K562 (cell line): Measurements from ENCODE around the gene FAM53B. TPM values are rescaled to one million over a fixed set of nuclear protein-coding genes. Genes with fewer than 3 reads are reported as not detected.
A peak's percentile ranks its signal among the peaks of the same experiment; 100 is the strongest.

Experiments
- BCOR ChIP-seq: fragments of 450-650 bp; IDR thresholded peaks from 2 replicates; pipeline ENCODE4 v1.6.1; 2016
- ETS2 ChIP-seq: IDR thresholded peaks from 2 replicates; pipeline ENCODE4 v1.6.1; 2016; ENCODE audit warnings: borderline replicate concordance, missing genetic modification characterization, mild to moderate bottlenecking, moderate library complexity, missing compliant biosample characterization; ENCODE audit not compliant: poor library complexity, severe bottlenecking
- FOXP1 ChIP-seq: sonication (generic); formaldehyde crosslinking; IDR thresholded peaks from 2 replicates; pipeline ENCODE4 v1.8.0; 2022; ENCODE audit warnings: mild to moderate bottlenecking, missing genetic modification reagents
- GATAD2B ChIP-seq: fragments of 450-650 bp; IDR thresholded peaks from 2 replicates; pipeline ENCODE4 v1.6.1; 2017; ENCODE audit warnings: mild to moderate bottlenecking, borderline replicate concordance
- HES1 ChIP-seq: fragments of 450-650 bp; IDR thresholded peaks from 2 replicates; pipeline ENCODE4 v1.6.1; 2016; ENCODE audit warnings: low read depth, mild to moderate bottlenecking, moderate library complexity
- HOMEZ ChIP-seq: fragments of 250-450 bp; sonication (Bioruptor Pico); IDR thresholded peaks from 2 replicates; pipeline ENCODE4 v1.4.0; 2020; ENCODE audit warnings: mild to moderate bottlenecking, moderate library complexity
- JUND ChIP-seq, 2 experiments: IDR thresholded peaks; 2 replicates in 1 of 2; 3 replicates in 1 of 2; pipeline ENCODE4 v1.6.1; 2011; ENCODE audit warnings: borderline replicate concordance in 2 of 2, low read depth in 2 of 2, low read length in 2 of 2, improper control_type of control experiment in 1 of 2, missing biosample characterization in 1 of 2, missing genetic modification characterization in 1 of 2, missing genetic modification reagents in 1 of 2
- L3MBTL2 ChIP-seq: fragments of 450-650 bp; IDR thresholded peaks from 2 replicates; pipeline ENCODE4 v1.6.1; 2016; ENCODE audit warnings: mild to moderate bottlenecking, moderate library complexity
- MAX ChIP-seq: sonication (generic); formaldehyde crosslinking; IDR thresholded peaks from 2 replicates; pipeline ENCODE4 v1.9.0; 2022; ENCODE audit warnings: mild to moderate bottlenecking, missing genetic modification reagents
- NR0B1 ChIP-seq: fragments of 450-650 bp; IDR thresholded peaks from one replicate; pipeline ENCODE4 v1.6.1; 2018; ENCODE audit warnings: mild to moderate bottlenecking, moderate library complexity; ENCODE audit not compliant: partially characterized antibody
- RCOR1 ChIP-seq, 2 experiments: IDR thresholded peaks; 2 replicates each; pipeline ENCODE4 v1.6.1; 2012; ENCODE audit warnings: low read depth in 2 of 2, low read length in 2 of 2, borderline replicate concordance in 1 of 2, improper control_type of control experiment in 1 of 2
- RFX5 ChIP-seq: IDR thresholded peaks from 2 replicates; pipeline ENCODE4 v1.6.1; 2011; ENCODE audit warnings: low read depth, mild to moderate bottlenecking, improper control_type of control experiment, low read length
- SNAPC5 ChIP-seq: fragments of 250-450 bp; sonication (Bioruptor Pico); IDR thresholded peaks from 2 replicates; pipeline ENCODE4 v1.8.0; 2021; ENCODE audit warnings: moderate library complexity, mild to moderate bottlenecking, inconsistent platforms
- TARDBP ChIP-seq: fragments of 450-650 bp; IDR thresholded peaks from 2 replicates; pipeline ENCODE4 v1.6.1; 2016
- TEAD4 ChIP-seq, 2 experiments: sonication (generic) in 1 of 2; formaldehyde crosslinking in 1 of 2; IDR thresholded peaks; 2 replicates each; pipeline versions ENCODE4 v1.6.1 to v1.8.0; 2012 to 2022; ENCODE audit warnings: borderline replicate concordance in 1 of 2, inconsistent platforms in 1 of 2, low read length in 1 of 2, mild to moderate bottlenecking in 1 of 2, missing genetic modification reagents in 1 of 2
- U2AF2 ChIP-seq: fragments of 200-400 bp; formaldehyde crosslinking; optimal IDR thresholded peaks from 2 replicates; pipeline ENCODE3; 2017; ENCODE audit warnings: low read depth, mild to moderate bottlenecking, low read length
- ZBTB1 ChIP-seq: sonication (generic); formaldehyde crosslinking; IDR thresholded peaks from 2 replicates; pipeline ENCODE4 v1.8.1; 2023; ENCODE audit warnings: missing genetic modification reagents, low read depth, mild to moderate bottlenecking, borderline replicate concordance
- ZBTB17 ChIP-seq: fragments of 450-650 bp; formaldehyde crosslinking; IDR thresholded peaks from 2 replicates; pipeline ENCODE4 v1.4.0; 2020; ENCODE audit warnings: mild to moderate bottlenecking
- ZBTB33 ChIP-seq: sonication (generic); formaldehyde crosslinking; IDR thresholded peaks from 2 replicates; pipeline ENCODE4 v1.8.1; 2023; ENCODE audit warnings: mild to moderate bottlenecking, missing genetic modification reagents
- ZNF431 ChIP-seq: sonication (generic); formaldehyde crosslinking; IDR thresholded peaks from 2 replicates; pipeline ENCODE4 v1.8.0; 2022; ENCODE audit warnings: mild to moderate bottlenecking, missing genetic modification reagents
- polyA plus RNA-seq, 8 experiments: library from polyadenylated mRNA; depleted of rRNA in 4 of 8; stranded (reverse) in 5 of 8; unstranded in 3 of 8; fragments of >200 nt; fragmentation: Nextera tagmentation in 2 of 8; fragmentation: Illumina TruSeq in 1 of 8; extraction: Ambion mirVana in 2 of 8; extraction: Trizol in 1 of 8; gene quantifications; 2 replicates each; pipeline versions ENCODE4 v1.2.1 to v1.2.3, GENCODE V29; 2011 to 2014; ENCODE audit warnings: inconsistent platforms in 1 of 8, missing spikeins in 1 of 8
- total RNA-seq, 7 experiments: library from RNA; depleted of rRNA in 6 of 7; stranded (reverse); fragments of >200 nt in 6 of 7; fragmentation: Illumina TruSeq in 2 of 7; extraction: Trizol in 2 of 7; gene quantifications; 2 replicates each; pipeline versions ENCODE4 v1.2.1 to v1.2.3, GENCODE V29; 2011 to 2021; ENCODE audit warnings: low replicate concordance in 1 of 7

FAM53B gene
- total and polyA plus RNA-seq, 9 of the 15 experiments (the other 6 are each of a cell fraction or from before 2014, with no cell fraction given), result 0.03 to 16.5 (median 5.0) TPM

GRCh38 chr10:124717911-124718741, 26.1 kb downstream of the FAM53B start (continued):
- TF ChIP-seq JUND (IDR thresholded peaks at IDR 0.05; ENCODE audit: borderline replicate concordance, low read depth, low read length) (no peak; the same call in none of the 2 replicates), JUND (tag; IDR thresholded peaks at IDR 0.05; ENCODE audit: borderline replicate concordance, low read depth, low read length) (peak; percentile 74; the same call in 2 of the 3 replicates), ETS2 (tag) (no peak), MAX (peak; percentile 44; the same call in 1 of the 2 replicates), RCOR1 (IDR thresholded peaks at IDR 0.05; ENCODE audit: borderline replicate concordance in 1 of 2, low read depth in 2 of 2, low read length in 2 of 2) (peak in 1 of 2 experiments; percentile 75; a peak in 3 of 4 replicates), L3MBTL2 (peak; percentile 71), GATAD2B (peak; percentile 10; the same call in 1 of the 2 replicates), TARDBP (peak; percentile 88; the same call in 1 of the 2 replicates), NR0B1 (no peak), ZBTB33 (CRISPR knock-in tag) (no peak), U2AF2 (no peak), ZBTB1 (no peak), ZNF431 (no peak), ZBTB17 (CRISPR knock-in tag) (0 out of 2 replicates have a peak, but pooled peaks have one; percentile 52), SNAPC5 (no peak), HOMEZ (CRISPR knock-in tag) (no peak), FOXP1 (CRISPR knock-in tag) (no peak), TEAD4 (IDR thresholded peaks at IDR 0.05; ENCODE audit: low read length) (peak; percentile 99), TEAD4 (CRISPR knock-in tag; IDR thresholded peaks at IDR 0.05; ENCODE audit: borderline replicate concordance) (no peak), BCOR (peak; percentile 64), RFX5 (no peak), HES1 (peak; percentile 95)
